Measurements from ENCODE around the gene DRGX.

DRGX gene

DNA sequence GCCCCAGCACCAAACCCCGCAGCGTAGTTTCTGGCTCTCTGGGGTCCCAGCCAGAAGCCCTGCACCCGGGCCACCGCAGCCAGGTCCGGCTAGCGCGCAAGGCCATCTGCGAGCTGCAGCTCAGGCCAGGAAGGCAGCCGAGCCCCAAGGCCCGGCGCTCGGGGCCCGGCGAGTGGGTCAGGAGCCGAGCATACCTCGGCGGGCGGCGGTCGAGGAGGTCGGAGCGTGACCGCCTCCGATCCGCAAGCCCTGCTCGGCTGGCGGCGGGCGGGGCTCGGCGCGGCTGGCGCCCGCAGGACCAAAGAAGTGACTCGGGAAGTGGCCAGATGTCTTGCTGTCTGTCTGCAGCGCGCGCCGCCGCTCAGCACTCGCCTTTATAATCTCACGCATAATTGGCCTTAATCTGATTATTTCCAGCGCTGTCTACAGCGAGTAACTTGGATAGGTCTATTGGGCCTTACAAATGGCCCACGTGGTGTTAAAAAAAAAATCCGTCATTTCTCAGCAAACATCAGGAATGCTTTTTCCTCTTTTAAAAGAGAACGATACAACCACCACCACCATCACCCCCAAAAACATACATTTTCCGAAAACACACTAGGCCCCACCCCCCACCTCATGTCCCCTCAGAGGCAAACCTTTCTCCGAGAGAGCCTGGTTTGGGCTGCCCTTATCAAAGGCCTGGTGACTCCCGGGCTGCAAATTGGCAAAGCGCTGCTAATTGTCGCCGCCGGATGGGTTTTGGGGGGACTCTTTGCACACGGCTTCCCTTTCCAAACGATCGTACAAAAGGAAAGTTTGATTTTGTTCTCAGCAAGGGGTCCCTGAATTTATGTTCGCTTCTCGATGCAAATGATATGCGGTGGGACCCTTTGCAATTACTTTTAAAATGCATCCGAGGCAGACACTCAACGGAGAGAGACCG, at the start of gene DRGX:
Gene DRGX, minus strand, starts transcription at position 349 of the 925 bp plus-strand sequence. CDS start 649 bp downstream, outside the sequence.
- DNase-seq, result no peak

DNA sequence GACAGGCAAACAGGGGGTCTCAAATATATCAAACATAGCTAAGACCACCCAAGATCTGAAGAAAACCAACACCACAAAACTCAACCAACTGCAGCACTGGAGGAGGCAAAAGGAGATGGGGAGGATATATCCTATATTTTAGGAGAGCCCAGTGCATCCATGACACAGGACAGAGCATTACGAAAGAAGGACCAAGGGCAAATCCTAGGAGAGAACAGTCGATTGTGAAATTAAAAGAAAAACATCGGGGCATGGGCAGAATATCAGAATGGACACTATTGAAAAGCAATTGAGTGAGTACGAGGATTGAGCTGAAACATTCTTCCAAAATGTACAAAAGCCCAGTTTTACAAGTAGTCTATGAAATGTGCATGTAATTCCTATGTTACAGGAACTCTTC, 48.5 kb upstream of the DRGX start:
- no peak for DNase-seq

DNA sequence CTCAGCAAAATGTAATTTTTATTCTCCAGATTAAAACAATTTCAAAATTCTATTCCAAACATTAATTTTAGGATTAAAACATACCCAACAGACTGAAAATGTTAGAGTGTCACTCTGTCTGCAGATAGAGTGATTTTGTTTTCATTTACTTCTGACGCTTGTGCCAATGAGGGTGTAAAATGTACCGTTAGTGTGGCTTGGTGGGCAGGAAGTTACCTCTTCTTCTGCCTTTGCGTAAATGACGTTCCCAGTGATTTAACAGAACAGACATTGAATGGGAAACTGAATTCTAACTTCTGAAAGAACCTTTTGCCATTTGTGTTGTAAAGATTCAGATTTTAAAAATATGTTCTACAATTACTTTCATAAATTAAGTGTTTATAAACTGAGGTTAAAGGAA, 47.0 kb upstream of the DRGX start:
- DNase-seq, result no peak

DNA sequence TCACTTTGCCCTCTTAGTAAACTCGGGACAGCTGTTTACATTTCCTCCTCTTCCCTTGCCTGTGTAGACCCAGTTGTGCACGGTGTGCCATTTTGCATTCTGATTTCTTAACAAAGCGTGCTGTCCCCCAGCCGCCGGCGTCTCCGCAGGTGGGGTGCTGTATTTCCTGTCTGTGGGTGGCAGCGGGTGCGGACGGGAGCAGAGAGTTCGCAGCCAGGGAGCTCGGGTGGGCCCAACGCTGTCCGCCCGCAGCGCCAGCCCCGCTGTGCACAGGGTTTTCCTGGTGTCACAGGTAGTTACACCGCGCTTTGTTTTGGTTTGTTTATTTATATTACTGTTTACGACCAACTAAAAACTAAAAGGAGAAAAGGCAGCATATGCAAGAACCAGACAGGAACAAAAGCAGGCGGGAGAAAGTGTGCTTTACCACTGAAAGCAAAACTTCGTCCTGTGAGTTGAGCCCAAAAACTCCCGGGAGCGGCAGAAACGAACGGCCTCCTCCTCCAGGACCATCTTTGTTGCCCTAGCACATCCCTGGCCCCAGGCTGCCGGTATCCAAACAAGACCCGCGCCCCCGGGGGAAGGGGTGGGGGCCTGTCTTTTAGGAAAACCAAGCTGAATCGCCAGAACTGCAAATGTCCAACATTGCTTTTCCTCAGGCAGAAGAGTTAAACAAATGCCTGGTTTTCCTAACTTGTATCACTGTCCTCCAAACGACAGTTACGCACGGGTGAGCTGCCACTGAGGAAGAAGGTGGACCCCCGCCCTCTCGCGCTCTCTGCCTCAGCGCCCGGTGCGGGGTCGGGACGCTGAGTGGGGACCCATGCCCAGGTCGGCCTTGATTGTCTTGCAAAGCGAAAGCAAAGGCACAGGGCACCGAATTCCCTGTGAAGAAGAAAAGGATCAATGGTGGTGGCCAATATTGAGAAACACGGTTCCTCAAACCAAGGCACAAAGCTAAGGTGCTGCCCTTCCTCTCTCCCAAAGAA, 45.9 kb upstream of the DRGX start:
- DNase-seq, result no peak

DNA sequence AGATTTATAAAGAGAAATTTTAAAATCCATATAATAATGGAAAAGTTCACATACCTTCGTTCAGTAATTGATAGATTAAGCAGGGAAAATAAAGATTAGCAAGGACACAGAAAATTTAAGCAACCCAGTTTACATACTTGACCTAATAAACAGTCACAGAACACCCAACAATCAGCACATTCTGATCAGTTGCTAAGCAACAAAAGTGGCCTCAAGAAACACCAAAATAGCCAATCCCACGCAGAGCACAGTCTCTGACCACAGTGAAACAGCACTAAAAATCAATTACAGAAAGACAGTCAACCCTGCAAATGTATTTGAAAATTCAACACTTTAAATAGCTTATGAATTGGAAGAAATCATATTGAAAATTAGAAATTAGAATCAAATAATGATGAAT, 39.3 kb upstream of the DRGX start:
- no peak for DNase-seq

DNA sequence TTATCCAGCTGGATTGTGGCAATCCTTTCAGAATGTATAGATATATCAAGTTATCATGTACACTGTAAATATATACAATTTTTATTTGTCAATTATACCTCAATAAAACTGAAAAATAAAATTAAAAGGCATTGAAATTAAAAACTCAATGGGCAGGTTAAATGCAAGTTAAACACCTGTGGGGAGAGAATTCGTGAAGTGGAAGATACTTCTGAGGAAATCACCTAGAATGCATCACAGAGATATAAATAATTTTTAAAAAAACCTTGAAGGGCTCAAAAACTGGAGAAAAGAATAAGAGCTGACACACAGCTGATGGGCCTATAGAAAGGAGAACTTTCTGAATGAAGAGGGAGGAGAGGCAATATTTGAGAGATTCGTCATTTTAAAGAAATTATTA, 37.2 kb upstream of the DRGX start:
- DNase-seq, result no peak

DNA sequence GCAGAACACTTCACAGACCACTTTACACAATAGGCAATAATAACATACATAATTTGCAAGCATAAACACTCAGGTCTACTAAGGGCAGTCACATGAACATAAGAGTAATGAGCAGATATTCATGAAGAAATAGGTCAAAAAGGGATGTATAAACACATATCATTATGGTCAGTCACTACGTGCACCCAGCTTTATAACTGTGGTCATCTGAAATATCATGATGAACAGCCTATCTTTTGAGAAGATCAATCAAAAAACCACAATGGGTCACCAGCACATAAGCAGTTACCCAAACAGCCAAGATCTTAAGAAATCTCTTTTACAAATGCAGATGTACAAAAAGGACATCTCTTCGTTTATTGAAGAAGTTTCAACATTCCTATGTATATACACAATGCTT, 35.5 kb upstream of the DRGX start:
- no peak for DNase-seq

DNA sequence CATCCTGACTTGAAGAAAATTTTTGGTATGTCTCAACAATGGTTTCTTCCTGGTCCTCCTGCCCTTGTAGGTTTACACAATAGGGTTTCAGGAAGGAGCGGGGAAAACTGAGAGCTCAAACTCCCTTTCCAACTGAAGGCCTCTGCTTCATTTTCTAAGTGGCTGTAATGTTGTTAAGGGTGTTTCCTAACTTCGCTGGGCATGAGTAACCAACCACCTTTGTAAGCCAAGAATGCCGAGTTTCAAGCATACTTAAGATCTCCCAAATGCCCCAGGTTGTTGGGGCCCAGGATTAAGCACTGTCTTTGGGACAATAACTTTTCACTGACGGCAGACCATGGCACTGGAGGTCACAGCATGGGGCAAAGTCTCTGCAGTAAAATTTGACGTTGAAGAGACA, 33.6 kb upstream of the DRGX start:
- no peak for DNase-seq

DNA sequence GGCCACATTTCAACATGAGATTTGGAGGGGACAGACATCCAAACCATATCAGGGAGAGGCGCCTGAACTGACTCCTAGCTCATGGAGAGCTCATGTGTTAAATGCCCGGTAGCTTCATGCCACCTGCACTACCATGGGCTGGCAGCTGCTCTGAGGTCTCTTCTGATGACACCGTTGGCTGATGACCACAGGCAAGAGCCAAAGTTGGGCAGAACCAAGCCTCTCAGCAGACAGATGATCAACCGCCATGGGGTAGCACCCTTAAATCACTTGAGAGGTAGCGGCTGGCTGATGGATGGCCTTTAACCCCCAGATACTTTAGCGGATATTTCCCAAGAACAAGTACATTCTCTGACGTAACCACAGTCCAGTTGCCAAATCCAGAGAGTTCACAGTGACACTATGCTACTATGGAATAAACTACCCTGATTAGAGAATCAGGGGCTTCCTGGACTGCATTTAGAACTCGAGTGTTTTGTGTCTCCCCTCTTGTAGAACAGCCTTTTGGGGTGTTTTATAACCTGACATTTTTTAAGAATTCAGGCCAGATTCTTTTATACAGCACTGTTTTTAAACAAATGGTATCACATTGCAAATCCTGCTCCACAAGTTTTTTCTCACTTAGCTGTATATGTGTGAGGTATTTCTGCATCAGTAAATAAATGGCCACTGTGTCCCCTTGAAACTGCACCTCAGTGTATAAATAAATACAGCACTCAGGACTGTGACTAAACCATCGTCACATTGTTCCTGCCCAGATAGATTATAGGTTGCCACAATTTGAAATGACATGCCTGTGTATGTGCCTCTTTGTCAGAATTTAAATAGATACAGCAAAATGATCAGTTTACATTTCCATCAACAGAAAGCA, 30.8 kb upstream of the DRGX start:
- no peak for DNase-seq

DNA sequence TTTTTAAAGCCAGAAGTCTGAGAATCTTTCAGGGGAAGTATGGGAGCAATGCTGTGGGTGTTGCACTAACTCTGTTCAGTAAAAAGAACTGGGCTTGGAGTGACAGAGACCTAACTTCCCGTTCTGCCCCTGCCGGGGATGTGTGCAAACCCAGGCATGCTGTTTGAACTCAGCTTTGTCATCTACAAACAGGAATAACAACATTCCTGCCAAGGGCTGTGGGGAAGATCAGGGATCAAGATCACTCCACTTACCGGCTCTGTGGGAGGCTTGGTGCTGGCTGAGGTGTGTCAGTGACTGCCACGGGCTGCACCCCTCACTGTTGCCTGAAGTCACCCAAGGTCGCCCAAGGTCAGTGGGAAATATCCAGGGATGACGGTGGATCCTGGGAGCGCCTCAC, 23.1 kb upstream of the DRGX start:
- DNase-seq, result peak; percentile 5

DNA sequence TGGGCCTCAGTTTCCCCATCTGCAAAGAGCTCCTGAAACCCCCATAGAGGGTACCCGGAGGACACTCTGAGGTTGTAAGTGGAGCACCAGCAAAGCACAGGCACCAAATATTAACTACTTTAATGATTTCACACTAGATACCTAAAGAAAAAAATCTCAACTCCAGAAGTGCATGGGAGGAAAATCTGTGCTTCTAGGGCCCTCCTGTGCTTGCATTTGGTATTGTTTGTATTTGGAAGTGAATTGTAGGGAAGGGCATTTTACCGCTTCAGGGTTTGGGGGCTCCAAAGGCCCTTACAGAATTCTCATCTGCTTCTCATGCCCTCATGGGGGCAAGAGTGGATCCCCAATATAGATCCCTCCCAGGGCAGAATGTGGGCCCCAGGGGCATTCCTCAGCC, 22.4 kb upstream of the DRGX start:
- DNase-seq, result no peak

DNA sequence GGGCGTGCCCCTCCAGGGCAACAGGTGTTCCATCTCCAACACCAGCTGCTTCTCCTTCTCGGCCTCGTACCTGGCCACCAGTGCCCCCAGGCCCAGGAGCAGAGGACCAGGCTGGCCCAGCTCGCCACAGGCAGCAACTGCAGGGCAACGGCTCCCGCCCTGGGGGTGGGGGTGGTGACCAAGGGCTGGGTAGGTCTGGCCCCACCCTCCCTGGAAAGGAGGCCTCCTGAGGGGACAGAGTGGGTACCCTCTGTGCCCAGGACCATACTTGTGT, 22.1 kb upstream of the DRGX start:
- DNase-seq, result no peak

DNA sequence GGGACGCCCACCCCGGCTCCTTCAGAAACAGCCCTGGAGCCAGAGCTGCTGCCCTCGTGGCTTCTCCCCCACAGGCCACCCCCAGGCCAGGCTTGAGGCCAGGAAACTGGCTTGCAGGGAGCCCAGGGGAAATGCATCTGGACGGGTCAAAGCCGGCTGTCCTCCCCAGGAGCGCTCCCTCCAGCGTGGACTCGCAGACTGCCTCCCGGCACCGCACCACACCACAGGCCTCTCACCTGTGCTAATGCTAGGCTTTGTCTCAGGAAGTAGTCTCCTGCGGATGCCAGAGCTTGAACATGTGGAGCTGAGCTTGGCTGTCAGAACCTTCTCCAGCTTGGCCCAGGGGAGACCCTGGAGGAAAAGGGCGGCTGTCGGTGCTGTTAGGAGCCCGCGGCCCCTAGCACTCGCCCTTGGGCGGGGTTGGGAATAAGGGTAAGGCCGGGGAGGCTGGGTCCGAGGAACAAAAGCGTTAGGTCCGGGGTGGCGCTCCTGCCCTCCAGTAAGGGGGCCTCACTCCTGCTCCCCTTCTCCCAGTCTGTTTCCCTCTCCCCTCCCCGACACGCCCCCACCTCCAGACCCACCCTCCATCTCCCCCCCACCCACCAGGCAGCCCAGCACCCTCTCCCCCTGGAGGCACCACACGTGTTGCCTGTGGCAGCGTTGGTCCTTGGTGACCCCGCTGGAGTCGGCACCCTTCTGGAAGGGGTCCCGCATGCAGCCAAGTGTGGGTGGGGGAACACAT, 21.6 kb upstream of the DRGX start:
- no peak for DNase-seq

DNA sequence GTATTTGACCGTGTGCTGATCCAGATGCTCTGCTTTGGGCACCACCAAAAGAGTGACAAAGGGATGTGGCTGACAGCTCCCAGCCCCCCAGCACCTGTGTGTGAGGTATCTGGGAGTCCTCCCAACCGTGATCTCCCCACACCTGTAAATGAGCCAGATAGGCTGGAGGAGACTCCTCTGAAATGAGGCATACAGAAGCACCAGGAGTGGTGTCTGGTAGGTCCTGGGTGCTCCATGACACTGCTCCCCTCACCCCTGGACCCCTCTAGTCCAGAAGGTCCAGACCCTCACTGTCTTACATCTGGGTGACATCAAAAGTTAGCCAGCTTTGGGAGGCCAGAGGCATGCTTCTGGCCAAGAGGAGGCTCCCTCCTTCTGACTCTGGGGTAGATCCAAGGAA, 20.0 kb upstream of the DRGX start:
- DNase-seq, result no peak

DNA sequence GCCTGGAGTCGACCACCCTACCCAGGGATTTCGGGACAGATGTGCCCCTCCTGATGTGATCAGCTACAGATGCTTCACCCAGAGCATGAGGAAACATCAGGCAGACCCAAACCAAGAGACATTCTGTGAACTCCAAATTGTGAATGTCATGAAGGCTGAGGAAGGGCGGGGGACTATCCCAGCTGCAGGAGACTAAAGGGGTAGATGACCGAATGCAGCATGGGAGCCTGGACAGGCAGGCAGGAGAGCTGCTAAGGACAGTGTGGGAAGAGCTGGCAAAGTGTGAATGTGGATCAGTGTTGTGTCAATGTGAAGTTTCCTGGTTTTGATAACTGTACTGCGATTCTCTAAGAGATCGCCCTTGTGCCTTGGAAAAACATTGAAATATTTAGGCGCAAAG, 19.2 kb upstream of the DRGX start:
- no peak for DNase-seq

DNA sequence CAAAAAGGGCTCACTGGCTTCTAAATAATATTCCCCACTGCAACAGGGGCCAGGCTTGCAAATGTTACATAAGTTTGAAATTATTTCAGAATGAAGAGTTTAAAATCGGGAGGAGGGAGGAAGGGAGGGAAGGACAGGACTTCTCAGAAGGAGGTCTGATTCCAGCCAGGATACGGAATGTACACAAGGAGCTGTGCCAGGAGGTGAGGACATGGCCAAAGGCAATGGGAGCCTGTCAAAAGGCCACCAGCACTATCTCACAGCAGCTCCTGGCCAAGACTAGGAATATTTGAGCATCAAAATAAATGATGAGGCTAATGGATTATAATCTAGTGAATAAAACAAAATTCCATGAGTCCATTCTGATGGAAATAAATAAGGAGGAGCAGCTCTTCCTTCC, 18.6 kb upstream of the DRGX start:
- no peak for DNase-seq

DNA sequence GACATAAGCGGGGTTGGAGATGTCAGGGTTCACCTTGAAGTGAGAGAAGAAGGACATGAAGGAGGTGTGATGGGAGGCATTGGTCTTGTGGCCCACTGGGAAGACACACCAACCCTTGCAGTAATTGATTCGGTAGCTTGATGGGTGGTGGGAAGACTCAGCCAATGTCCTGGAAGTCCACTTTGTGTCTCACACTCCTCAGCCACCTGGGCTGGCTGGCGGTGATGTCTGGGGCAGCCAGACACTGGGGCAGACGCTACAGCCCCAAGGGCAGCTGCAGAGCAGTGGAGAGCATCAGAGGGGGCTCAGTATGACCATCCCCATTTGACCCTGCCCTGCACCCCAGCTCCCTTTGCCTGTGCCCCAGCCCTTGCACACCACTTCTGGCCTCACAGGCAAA, 16.7 kb upstream of the DRGX start:
- DNase-seq, result no peak

DNA sequence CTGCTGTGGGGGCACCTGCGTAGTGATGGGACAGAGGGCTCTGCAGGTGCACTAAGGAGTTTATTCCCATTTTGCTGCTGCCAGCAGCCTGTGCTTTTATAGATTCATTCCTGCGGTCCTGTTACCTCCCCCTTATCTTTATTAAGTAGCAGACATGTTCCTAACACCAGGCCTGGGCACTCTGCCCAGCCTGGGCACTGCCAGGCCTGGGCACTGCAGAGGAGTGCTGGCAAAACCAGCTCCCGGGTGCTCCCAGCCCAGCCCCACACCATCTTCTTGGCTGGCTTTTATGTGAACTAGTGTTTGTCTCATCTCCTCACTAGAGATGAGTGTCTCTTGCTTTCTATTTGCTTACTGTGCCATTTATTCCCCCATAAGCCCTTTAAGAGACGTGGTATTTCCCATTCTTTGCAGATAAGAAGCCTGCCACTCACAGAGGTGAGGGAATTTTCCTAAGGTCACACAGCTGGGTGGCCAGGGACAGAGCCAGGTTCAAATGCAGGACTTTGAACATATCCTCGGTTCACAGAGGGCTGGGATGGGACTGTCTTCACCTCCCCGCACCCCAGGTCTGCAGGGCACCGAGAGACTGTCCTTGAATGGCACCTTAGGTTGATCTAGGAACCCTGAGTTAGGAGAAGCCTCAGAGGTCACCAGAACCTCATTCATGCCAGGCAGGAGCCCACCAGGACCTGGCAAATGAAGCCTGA, 14.6 kb upstream of the DRGX start:
- DNase-seq, result no peak

DNA sequence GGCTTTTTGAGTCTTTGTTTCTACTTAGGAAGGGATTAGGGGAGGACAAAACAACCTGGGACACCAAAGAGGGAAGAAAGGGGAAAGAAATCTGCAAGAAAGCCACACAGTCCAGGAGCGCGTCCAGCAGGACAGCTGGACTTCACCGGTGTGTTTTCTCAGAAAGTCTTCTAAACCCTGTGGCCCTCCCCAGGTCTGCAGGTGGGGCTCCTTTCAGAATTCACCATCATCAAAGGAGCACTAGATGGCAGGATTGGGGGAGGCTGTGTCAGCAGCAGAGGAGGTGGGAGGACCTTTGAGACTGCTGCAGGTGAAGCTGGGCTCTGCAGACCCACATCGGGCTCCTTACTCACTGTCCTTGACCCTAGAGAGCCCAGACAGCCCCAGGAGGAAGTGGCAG, 13.9 kb upstream of the DRGX start:
- DNase-seq, result no peak

DNA sequence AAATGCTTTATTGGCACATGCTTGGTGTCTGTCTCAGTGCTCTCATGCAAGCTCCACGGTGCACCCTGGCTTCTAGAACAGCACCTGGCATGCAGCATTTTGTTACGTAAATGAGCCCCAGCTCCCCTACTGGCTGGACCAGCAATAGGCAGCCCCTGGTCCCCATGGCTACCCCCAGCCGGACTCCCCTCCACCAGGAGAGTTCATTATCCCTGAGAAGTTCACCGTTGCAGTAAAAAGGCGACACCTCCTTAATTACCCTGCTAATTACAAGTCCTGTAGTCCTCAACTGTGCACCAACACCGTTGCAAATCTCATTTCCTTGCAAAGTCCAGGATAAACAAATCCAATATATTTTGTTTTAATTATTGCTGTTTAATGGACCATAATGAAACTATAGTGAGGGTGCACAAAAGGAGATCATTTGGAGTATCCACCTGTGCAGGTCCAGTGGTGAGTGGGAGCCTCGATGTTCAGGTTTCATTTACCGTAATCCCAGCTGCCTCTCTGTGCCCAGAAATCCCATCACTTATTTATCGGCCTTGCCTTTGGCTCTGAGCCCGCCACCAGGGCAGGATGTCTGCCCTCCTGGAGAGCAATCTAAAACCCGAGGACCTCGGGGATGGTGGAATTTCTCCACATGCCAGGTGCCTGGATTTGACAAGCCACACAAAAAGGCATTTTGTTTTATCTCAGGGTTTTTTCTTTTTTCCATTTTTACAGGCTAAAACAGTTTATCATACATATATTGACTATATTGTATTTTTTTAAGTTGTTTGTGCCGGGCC, 12.8 kb upstream of the DRGX start:
- no peak for DNase-seq

Measured in NCI-H510A treated with DMSO at 0.1 percent for 48 hours (cell line).